Caco-2 (cell line): ENCODE data around the gene REV3L. TPM values are rescaled to one million over a fixed set of nuclear protein-coding genes. Genes with fewer than 3 reads are reported as not detected.

Source experiments
- BruUV-seq: library from RNA; stranded (reverse); fragments of 400-500 nt; replicated peaks from 2 replicates; lab custom pipeline; 2021; lab: Mats Ljungman, UMichigan
- CTCF ChIA-PET: fragments of 300-600 bp; sonication (Branson Sonifier 250); formaldehyde crosslinking; loops from one replicate; lab custom pipeline; 2022; ENCODE audit warnings: antibody characterized with exemption; lab: Charles Lee
- POLR2A ChIA-PET: fragments of 300-600 bp; sonication (Branson Sonifier 250); formaldehyde crosslinking; loops from one replicate; lab custom pipeline; 2022; ENCODE audit warnings: antibody characterized with exemption; lab: Charles Lee
- DNase-seq, 2 experiments: peaks; one replicate each; pipeline versions ENCODE4 v3.0.0 to v3.0.0-alpha.2; 2020 to 2022
- H3K27me3 ChIP-seq: replicated peaks from 2 replicates; pipeline ENCODE4 v1.6.0; 2011; ENCODE audit warnings: low read length; ENCODE audit not compliant: control insufficient read depth, insufficient read depth
- H3K36me3 ChIP-seq: 2 replicates; pipeline ENCODE4 v1.5.1; 2011; ENCODE audit warnings: low read length; ENCODE audit not compliant: control insufficient read depth, insufficient read depth
- H3K4me1 ChIP-seq: fragments of 250-450 bp; sonication (Bioruptor Pico); 2 replicates; pipeline ENCODE4 v1.5.1; 2020; ENCODE audit warnings: mild to moderate bottlenecking
- H3K4me3 ChIP-seq: 2 replicates; pipeline ENCODE4 v1.5.1; 2011; ENCODE audit warnings: low read depth, mild to moderate bottlenecking, control low read depth, low read length
- H3K9me3 ChIP-seq: fragments of 250-450 bp; sonication (Bioruptor Pico); 2 replicates; pipeline ENCODE4 v1.5.1; 2020; ENCODE audit warnings: mild to moderate bottlenecking, moderate library complexity
- H3K27ac Mint-ChIP-seq: one replicate; pipeline ENCODE4 v1.8.0; 2022; ENCODE audit warnings: mixed read lengths; ENCODE audit not compliant: unreplicated experiment
- H3K27me3 Mint-ChIP-seq: one replicate; pipeline ENCODE4 v1.8.0; 2022; ENCODE audit warnings: mixed read lengths; ENCODE audit not compliant: insufficient read depth, unreplicated experiment
- H3K36me3 Mint-ChIP-seq: one replicate; pipeline ENCODE4 v1.8.0; 2022; ENCODE audit warnings: mild to moderate bottlenecking, mixed read lengths; ENCODE audit not compliant: insufficient read depth, unreplicated experiment
- H3K4me1 Mint-ChIP-seq: one replicate; pipeline ENCODE4 v1.8.0; 2022; ENCODE audit warnings: low read depth, mixed read lengths; ENCODE audit not compliant: unreplicated experiment
- H3K4me3 Mint-ChIP-seq: one replicate; pipeline ENCODE4 v1.8.0; 2022; ENCODE audit warnings: mild to moderate bottlenecking, moderate library complexity, mixed read lengths; ENCODE audit not compliant: unreplicated experiment
- H3K9me3 Mint-ChIP-seq: one replicate; pipeline ENCODE4 v1.8.0; 2022; ENCODE audit warnings: mixed read lengths; ENCODE audit not compliant: unreplicated experiment
- intact Hi-C: fragments of 100-400 bp; cut with micrococcal nuclease; formaldehyde crosslinking; loops from one replicate; pipeline ENCODE4 v1.10.0; 2022; ENCODE audit not compliant: unreplicated experiment
- total RNA-seq: library from RNA; stranded (reverse); gene quantifications from 2 replicates; pipeline ENCODE4 v1.2.3, GENCODE V29; 2022
- TF ChIP-seq, protein P1 (sequence below), 2 experiments: fragments of 200-600 bp in 1 of 2; IDR thresholded peaks; 1 replicate in 1 of 2; 2 replicates in 1 of 2; pipeline versions ENCODE4 v1.5.1 to v1.8.0; 2011 to 2022; ENCODE audit warnings: antibody characterized with exemption in 1 of 2, control low read depth in 1 of 2, inconsistent platforms in 1 of 2, low read depth in 1 of 2, low read length in 1 of 2, mild to moderate bottlenecking in 1 of 2, moderate library complexity in 1 of 2; ENCODE audit not compliant: insufficient read depth in 1 of 2, severe bottlenecking in 1 of 2, unreplicated experiment in 1 of 2

Gene REV3L
- total RNA-seq, 1 experiment from 2014 or later: 22.2 TPM

DNA sequence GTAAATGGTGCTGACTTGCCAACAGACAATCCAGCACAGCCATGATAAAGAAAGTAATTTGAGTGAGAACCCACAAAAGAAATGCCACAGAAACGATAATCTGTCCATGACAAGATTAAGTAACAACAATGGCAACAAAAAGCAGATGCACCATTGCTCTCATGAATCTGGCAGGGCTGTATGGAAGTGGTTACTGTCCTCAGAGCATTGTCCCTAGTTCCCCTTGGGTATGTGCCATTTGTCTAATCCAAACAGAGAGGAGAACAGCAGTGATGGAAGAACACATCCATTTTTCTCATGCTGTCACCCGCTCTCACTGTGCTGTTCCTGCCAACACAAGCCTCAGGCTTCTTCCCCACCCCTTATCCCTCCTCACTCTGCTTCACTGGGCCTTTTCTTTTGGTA lies 65.8 kb downstream of the REV3L start:
- no TSS peak for BruUV-seq
- Histone ChIP-seq H3K36me3 (no peaks in the 10 kb centered on the region), H3K27me3 (no peaks in the 10 kb centered on the region), H3K4me1 (no peaks in the 10 kb centered on the region), H3K9me3 (no peaks in the 10 kb centered on the region), H3K4me3 (no peak overlapping the region)
- TF ChIP-seq, protein P1, sequence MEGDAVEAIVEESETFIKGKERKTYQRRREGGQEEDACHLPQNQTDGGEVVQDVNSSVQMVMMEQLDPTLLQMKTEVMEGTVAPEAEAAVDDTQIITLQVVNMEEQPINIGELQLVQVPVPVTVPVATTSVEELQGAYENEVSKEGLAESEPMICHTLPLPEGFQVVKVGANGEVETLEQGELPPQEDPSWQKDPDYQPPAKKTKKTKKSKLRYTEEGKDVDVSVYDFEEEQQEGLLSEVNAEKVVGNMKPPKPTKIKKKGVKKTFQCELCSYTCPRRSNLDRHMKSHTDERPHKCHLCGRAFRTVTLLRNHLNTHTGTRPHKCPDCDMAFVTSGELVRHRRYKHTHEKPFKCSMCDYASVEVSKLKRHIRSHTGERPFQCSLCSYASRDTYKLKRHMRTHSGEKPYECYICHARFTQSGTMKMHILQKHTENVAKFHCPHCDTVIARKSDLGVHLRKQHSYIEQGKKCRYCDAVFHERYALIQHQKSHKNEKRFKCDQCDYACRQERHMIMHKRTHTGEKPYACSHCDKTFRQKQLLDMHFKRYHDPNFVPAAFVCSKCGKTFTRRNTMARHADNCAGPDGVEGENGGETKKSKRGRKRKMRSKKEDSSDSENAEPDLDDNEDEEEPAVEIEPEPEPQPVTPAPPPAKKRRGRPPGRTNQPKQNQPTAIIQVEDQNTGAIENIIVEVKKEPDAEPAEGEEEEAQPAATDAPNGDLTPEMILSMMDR (IDR thresholded peaks at IDR 0.05; ENCODE audit: insufficient read depth in 1 of 2, low read depth in 1 of 2, low read length in 1 of 2, severe bottlenecking in 1 of 2, unreplicated experiment in 1 of 2): no peak
- Mint-ChIP-seq H3K4me3 (no peak overlapping the region), H3K4me1 (no peaks in the 10 kb centered on the region), H3K27ac (no peak overlapping the region), H3K36me3 (peaks cover 2% of the 10 kb centered on the region), H3K9me3 (no peaks in the 10 kb centered on the region), H3K27me3 (no peaks in the 10 kb centered on the region)
- intact Hi-C loops: no loop called here
- no peak for DNase-seq
- ChIA-PET POLR2A (no interaction called here), CTCF (no interaction called here)

DNA sequence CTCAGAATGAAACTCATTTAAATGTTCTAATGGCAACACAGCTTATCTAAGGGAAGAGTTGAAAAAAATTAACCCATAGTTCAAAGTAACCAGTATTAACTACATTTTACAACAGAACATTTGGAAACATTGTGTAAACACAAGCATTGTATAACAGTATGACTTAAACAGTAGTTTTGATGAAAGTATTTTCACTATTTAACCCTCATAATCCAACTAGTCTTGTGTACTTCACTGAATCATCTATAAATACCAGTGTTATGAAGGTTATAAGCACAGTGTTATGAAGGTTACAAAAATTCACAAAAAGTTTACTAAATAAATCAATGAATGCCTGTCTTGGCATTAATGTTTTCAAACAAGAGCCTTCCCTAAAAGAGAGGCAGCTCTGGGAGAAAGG lies 66.5 kb downstream of the REV3L start:
- BruUV-seq: no TSS peak
- CTCF ChIA-PET: no interaction called here
- H3K4me1 ChIP-seq: no peaks in the 10 kb centered on the region
- H3K27ac Mint-ChIP-seq: no peak overlapping the region
- H3K36me3 Mint-ChIP-seq: peaks cover 8% of the 10 kb centered on the region
- H3K27me3 ChIP-seq: no peaks in the 10 kb centered on the region
- no peaks in the 10 kb centered on the region for H3K9me3 ChIP-seq
- no peaks in the 10 kb centered on the region for H3K27me3 Mint-ChIP-seq
- intact Hi-C loops: no loop called here
- DNase-seq: no peak
- H3K4me1 Mint-ChIP-seq: no peaks in the 10 kb centered on the region
- H3K4me3 ChIP-seq: no peak overlapping the region
- no peak overlapping the region for H3K4me3 Mint-ChIP-seq
- H3K36me3 ChIP-seq: no peaks in the 10 kb centered on the region
- POLR2A ChIA-PET: no interaction called here
- TF ChIP-seq, protein P1 (IDR thresholded peaks at IDR 0.05; ENCODE audit: insufficient read depth in 1 of 2, low read depth in 1 of 2, low read length in 1 of 2, severe bottlenecking in 1 of 2, unreplicated experiment in 1 of 2): no peak
- no peaks in the 10 kb centered on the region for H3K9me3 Mint-ChIP-seq

DNA sequence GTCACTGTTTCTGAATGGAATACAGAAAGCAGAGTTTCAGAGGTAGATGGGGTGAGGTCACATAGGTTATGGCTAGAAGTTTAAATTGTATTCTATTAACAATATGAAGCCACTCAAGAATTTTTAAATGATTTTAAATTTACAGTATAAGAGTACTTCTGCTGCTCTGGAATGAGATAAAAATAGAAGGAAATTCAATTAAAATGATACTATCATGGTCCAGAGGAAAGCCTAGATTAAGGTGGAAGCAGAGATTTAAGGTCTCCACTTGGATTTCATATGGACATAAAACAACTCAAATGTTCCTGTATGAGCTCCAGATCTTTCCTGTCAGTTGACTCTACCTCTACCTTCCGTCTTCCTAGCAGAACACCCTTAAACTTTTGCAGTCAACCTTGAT lies 68.6 kb downstream of the REV3L start:
- ChIA-PET CTCF (no interaction called here), POLR2A (no interaction called here)
- no peak overlapping the region for H3K4me3 ChIP-seq
- intact Hi-C loops: no loop called here
- TF ChIP-seq, protein P1 (IDR thresholded peaks at IDR 0.05; ENCODE audit: insufficient read depth in 1 of 2, low read depth in 1 of 2, low read length in 1 of 2, severe bottlenecking in 1 of 2, unreplicated experiment in 1 of 2): no peak
- no peaks in the 10 kb centered on the region for H3K36me3 ChIP-seq
- no peaks in the 10 kb centered on the region for H3K4me1 Mint-ChIP-seq
- DNase-seq: no peak
- BruUV-seq: no TSS peak
- no peaks in the 10 kb centered on the region for H3K27me3 ChIP-seq
- H3K27ac Mint-ChIP-seq: no peak overlapping the region
- H3K9me3 Mint-ChIP-seq: no peaks in the 10 kb centered on the region
- no peak overlapping the region for H3K4me3 Mint-ChIP-seq
- H3K27me3 Mint-ChIP-seq: no peaks in the 10 kb centered on the region
- H3K36me3 Mint-ChIP-seq: peaks cover 9% of the 10 kb centered on the region
- no peaks in the 10 kb centered on the region for H3K9me3 ChIP-seq
- no peaks in the 10 kb centered on the region for H3K4me1 ChIP-seq
